Nephron (organoid): ENCODE results near the gene AHSP.

Experiments
- H3K27ac Mint-ChIP-seq, 3 experiments: 2 replicates each; pipeline ENCODE4 v1.8.0; 2020; ENCODE audit warnings: mixed read lengths in 3 of 3, mild to moderate bottlenecking in 2 of 3, moderate library complexity in 1 of 3
- H3K27me3 Mint-ChIP-seq: 2 replicates; pipeline ENCODE4 v1.8.0; 2021; ENCODE audit warnings: low read depth, mild to moderate bottlenecking, moderate library complexity, mixed read lengths
- H3K36me3 Mint-ChIP-seq: 2 replicates; pipeline ENCODE4 v1.8.0; 2020; ENCODE audit warnings: low read depth, mixed read lengths
- H3K4me1 Mint-ChIP-seq: 2 replicates; pipeline ENCODE4 v1.8.0; 2020; ENCODE audit warnings: mixed read lengths
- H3K4me3 Mint-ChIP-seq, 3 experiments: 2 replicates each; pipeline ENCODE4 v1.8.0; 2020; ENCODE audit warnings: mild to moderate bottlenecking in 3 of 3, mixed read lengths in 3 of 3, moderate library complexity in 2 of 3
- H3K9me3 Mint-ChIP-seq: 2 replicates; pipeline ENCODE4 v1.8.0; 2020; ENCODE audit warnings: mixed read lengths
- TF ChIP-seq, protein P1 (sequence below), 3 experiments: fragments of 200-600 bp; sonication (generic); IDR thresholded peaks; one replicate each; pipeline ENCODE4 v1.5.0; 2021; ENCODE audit warnings: antibody characterized with exemption in 3 of 3; ENCODE audit not compliant: unreplicated experiment in 3 of 3

Gene AHSP

GRCh38 chr16:31484491-31485171 is 43.1 kb upstream of the AHSP start:
- H3K27me3 Mint-ChIP-seq, result peaks cover 57% of the 10 kb centered on the region
- H3K4me1 Mint-ChIP-seq, result peaks cover 15% of the 10 kb centered on the region
- TF ChIP-seq, protein P1, sequence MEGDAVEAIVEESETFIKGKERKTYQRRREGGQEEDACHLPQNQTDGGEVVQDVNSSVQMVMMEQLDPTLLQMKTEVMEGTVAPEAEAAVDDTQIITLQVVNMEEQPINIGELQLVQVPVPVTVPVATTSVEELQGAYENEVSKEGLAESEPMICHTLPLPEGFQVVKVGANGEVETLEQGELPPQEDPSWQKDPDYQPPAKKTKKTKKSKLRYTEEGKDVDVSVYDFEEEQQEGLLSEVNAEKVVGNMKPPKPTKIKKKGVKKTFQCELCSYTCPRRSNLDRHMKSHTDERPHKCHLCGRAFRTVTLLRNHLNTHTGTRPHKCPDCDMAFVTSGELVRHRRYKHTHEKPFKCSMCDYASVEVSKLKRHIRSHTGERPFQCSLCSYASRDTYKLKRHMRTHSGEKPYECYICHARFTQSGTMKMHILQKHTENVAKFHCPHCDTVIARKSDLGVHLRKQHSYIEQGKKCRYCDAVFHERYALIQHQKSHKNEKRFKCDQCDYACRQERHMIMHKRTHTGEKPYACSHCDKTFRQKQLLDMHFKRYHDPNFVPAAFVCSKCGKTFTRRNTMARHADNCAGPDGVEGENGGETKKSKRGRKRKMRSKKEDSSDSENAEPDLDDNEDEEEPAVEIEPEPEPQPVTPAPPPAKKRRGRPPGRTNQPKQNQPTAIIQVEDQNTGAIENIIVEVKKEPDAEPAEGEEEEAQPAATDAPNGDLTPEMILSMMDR (IDR thresholded peaks at IDR 0.05; ENCODE audit: unreplicated experiment in 3 of 3), result no peak
- H3K4me3 Mint-ChIP-seq, result peak overlapping the region in 2 of 3 experiments; percentile 48 to 67
- H3K27ac Mint-ChIP-seq, result peak overlapping the region in 2 of 3 experiments; percentile 41 to 89
- H3K9me3 Mint-ChIP-seq, result no peaks in the 10 kb centered on the region
- H3K36me3 Mint-ChIP-seq, result peaks cover 3% of the 10 kb centered on the region

DNA sequence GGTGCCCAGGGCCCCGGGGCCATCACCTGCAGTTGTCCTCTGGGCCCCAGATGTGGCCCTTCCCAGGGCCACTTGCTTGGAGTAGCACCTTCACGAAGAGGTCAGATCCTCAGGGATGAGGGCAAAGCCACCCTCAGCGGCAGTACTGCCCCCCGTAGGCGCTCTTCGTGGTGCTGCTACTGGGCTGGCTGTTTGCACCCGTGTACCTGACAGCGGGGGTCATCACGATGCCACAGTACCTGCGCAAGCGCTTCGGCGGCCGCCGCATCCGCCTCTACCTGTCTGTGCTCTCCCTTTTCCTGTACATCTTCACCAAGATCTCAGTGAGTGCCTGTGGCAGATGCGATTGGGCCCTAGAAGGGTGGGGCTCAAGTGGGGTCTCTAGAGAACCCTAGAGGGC is 42.1 kb upstream of the AHSP start:
- H3K27ac Mint-ChIP-seq, result peak overlapping the region in 1 of 3 experiments; percentile 31

DNA sequence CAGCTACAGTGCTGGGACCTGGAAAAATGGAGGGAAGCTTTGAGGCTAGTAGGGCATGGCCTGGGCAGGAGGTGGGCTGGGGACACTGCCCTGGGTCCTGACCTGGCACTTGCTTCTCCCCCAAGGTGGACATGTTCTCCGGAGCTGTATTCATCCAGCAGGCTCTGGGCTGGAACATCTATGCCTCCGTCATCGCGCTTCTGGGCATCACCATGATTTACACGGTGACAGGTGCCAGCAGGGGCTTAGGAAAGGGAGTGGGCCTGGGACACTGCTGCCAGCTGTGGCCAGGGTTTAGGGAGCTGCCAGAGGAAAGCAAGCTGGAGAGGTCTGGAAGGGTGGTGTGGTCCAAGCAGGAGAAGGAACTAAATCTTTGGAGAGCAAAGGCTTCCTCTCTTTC is 41.7 kb upstream of the AHSP start:
- Mint-ChIP-seq H3K36me3 (peaks cover 11% of the 10 kb centered on the region), H3K27me3 (peaks cover 55% of the 10 kb centered on the region), H3K27ac (peak overlapping the region in 1 of 3 experiments; percentile 31), H3K9me3 (no peaks in the 10 kb centered on the region), H3K4me1 (peaks cover 9% of the 10 kb centered on the region), H3K4me3 (peak overlapping the region; percentile 78 to 88 (median 85))
- TF ChIP-seq, protein P1 (IDR thresholded peaks at IDR 0.05; ENCODE audit: unreplicated experiment in 3 of 3), result no peak

More for the DNA sequence above, 42.1 kb upstream of the AHSP start:
- H3K4me3 Mint-ChIP-seq, result peak overlapping the region; percentile 42 to 88 (median 78)
- H3K4me1 Mint-ChIP-seq, result peaks cover 13% of the 10 kb centered on the region
- no peaks in the 10 kb centered on the region for H3K9me3 Mint-ChIP-seq
- peaks cover 55% of the 10 kb centered on the region for H3K27me3 Mint-ChIP-seq
- TF ChIP-seq, protein P1 (IDR thresholded peaks at IDR 0.05; ENCODE audit: unreplicated experiment in 3 of 3), result no peak
- peaks cover 6% of the 10 kb centered on the region for H3K36me3 Mint-ChIP-seq

GRCh38 chr16:31487071-31487719 is 40.5 kb upstream of the AHSP start:
- H3K9me3 Mint-ChIP-seq, result no peaks in the 10 kb centered on the region
- peaks cover 17% of the 10 kb centered on the region for H3K36me3 Mint-ChIP-seq
- no peak overlapping the region for H3K27ac Mint-ChIP-seq
- TF ChIP-seq, protein P1 (IDR thresholded peaks at IDR 0.05; ENCODE audit: unreplicated experiment in 3 of 3), result no peak
- peak overlapping the region; percentile 85 to 88 (median 85) for H3K4me3 Mint-ChIP-seq
- H3K4me1 Mint-ChIP-seq, result peaks cover 9% of the 10 kb centered on the region
- peaks cover 51% of the 10 kb centered on the region for H3K27me3 Mint-ChIP-seq

GRCh38 chr16:31487720-31488467 is 39.8 kb upstream of the AHSP start:
- TF ChIP-seq, protein P1 (IDR thresholded peaks at IDR 0.05; ENCODE audit: unreplicated experiment in 3 of 3), result no peak

More at GRCh38 chr16:31487720-31488467, 39.8 kb upstream of the AHSP start:
- H3K4me1 Mint-ChIP-seq, result peaks cover 9% of the 10 kb centered on the region
- H3K27me3 Mint-ChIP-seq, result peaks cover 46% of the 10 kb centered on the region
- H3K36me3 Mint-ChIP-seq, result peaks cover 21% of the 10 kb centered on the region
- H3K9me3 Mint-ChIP-seq, result no peaks in the 10 kb centered on the region
- peak overlapping the region; percentile 85 to 88 (median 85) for H3K4me3 Mint-ChIP-seq
- no peak overlapping the region for H3K27ac Mint-ChIP-seq
